Ureter (tissue), 1 donor: Measurements from ENCODE around the gene PRDM4. TPM values are rescaled to one million over a fixed set of nuclear protein-coding genes. Genes with fewer than 3 reads are reported as not detected.

Source experiments
- DNase-seq: peaks from one replicate; pipeline ENCODE4 v3.0.0-alpha.2; 2020; ENCODE audit warnings: low spot score
- total RNA-seq: library from RNA; stranded (reverse); gene quantifications from one replicate; pipeline ENCODE4 v1.2.4, GENCODE V29; 2023
- donor health status: DM: yes; HTN: yes; CAD: no.

Gene PRDM4
- 34.6 TPM for total RNA-seq

GRCh38 chr12:107760809-107761501 is at the start of gene PRDM4:
TSS of gene PRDM4 (minus strand) at chr12:107761137. CDS start at chr12:107760515, 622 bp downstream.
- peak; percentile 93 for DNase-seq

GRCh38 chr12:107807471-107808150 is 46.7 kb upstream of the PRDM4 start:
- no peak for DNase-seq

- no peak for DNase-seq
Observed at GRCh38 chr12:107805488-107806180, 44.7 kb upstream of the PRDM4 start.

GRCh38 chr12:107803092-107803491 is 42.2 kb upstream of the PRDM4 start:
- no peak for DNase-seq

- no peak for DNase-seq
Observed at GRCh38 chr12:107801150-107801549, 40.2 kb upstream of the PRDM4 start.

GRCh38 chr12:107798580-107798979 is 37.6 kb upstream of the PRDM4 start:
- no peak for DNase-seq

- no peak for DNase-seq
Observed at GRCh38 chr12:107794451-107794850, 33.5 kb upstream of the PRDM4 start.

- DNase-seq, result no peak
Observed at GRCh38 chr12:107791465-107792089, 30.6 kb upstream of the PRDM4 start.

GRCh38 chr12:107788690-107789458 is 27.9 kb upstream of the PRDM4 start:
- no peak for DNase-seq

- no peak for DNase-seq
Observed at GRCh38 chr12:107788281-107788680, 27.3 kb upstream of the PRDM4 start.

- DNase-seq, result no peak
Observed at GRCh38 chr12:107783406-107784376, 22.8 kb upstream of the PRDM4 start.

GRCh38 chr12:107782067-107782466 is 21.1 kb upstream of the PRDM4 start:
- no peak for DNase-seq

GRCh38 chr12:107780298-107780697 is 19.4 kb upstream of the PRDM4 start:
- DNase-seq, result no peak

- DNase-seq, result no peak
Observed at GRCh38 chr12:107779077-107779831, 18.3 kb upstream of the PRDM4 start.

GRCh38 chr12:107778383-107779025 is 17.6 kb upstream of the PRDM4 start:
- no peak for DNase-seq

- no peak for DNase-seq
Observed at GRCh38 chr12:107776171-107776570, 15.2 kb upstream of the PRDM4 start.

- DNase-seq, result no peak
Observed at GRCh38 chr12:107775093-107775721, 14.3 kb upstream of the PRDM4 start.

- no peak for DNase-seq
Observed at GRCh38 chr12:107774349-107775029, 13.6 kb upstream of the PRDM4 start, which contains the start of gene ASCL4. TSS of gene ASCL4 (plus strand) at chr12:107774704. CDS start at chr12:107775219, 515 bp downstream.
